ENCODE results near the gene GNAT1. TPM values are rescaled to one million over a fixed set of nuclear protein-coding genes. Genes with fewer than 3 reads are reported as not detected.

GNAT1 gene
- total RNA-seq, 2 donors from 2014 or later, result not detected

DNA sequence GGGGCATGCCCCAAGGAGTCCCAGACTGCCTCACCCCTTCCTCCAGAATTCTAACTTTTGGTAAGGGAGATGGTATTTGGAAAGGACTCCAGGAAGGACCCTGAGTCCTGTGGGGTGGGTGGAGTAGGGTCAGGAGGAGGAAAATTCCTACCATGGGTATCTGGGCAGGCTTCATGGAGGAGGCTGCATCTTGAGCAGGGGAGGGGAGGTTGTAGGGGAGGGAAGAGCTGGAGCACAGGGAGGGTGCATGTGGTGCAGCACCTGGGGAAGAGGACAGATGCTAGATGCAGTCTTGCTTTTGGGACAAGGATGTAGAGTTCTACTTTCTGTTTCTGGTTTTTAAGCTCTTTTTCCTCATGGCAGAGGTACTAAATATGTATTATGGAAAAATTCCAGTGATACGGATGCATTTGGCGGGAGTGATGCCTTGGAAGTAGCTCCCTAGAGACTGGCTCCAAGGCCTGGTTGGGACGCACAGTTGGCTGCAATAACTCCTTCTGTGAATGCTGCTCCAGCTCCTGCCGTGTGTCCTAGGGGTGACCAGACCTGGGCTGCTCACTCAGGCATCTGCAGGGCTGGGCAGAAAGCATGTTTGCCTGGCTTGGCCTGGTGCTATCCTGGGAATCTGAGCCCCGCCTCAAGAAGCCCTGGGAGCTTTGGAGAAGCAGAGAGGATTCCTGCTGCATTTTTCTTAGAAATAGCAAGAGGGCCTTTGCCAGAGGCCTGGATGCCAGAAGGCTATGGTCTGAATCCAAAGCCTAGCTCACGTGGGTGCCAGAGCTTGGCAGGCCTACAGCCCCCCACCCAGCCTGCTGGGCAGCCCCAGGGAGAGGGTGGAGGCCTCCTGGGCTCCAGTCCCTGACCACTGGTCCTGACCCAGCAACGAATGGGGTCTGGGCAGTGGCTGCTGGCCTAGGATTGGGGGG, 26.2 kb upstream of the GNAT1 start:
- Histone ChIP-seq H3K9me3 (no peaks in the 10 kb centered on the region), H3K27ac (peak overlapping the region; percentile 75 to 83), H3K36me3 (no peaks in the 10 kb centered on the region), H3K27me3 (replicated peaks; ENCODE audit: insufficient read depth) (no peaks in the 10 kb centered on the region), H3K4me1 (replicated peaks) (peaks cover 50% of the 10 kb centered on the region), H3K4me3 (no peak overlapping the region)
- DNase-seq (ENCODE audit: low spot score), result no peak
- WGBS, result 10% methylated on average over 7 of the region's 7 CpGs
- intact Hi-C loops (cut with DNase I), result no loop called here
- no peak for TF ChIP-seq POLR2A (IDR thresholded peaks at IDR 0.05)
- peak; percentile 31 for TF ChIP-seq POLR2AphosphoS5 (IDR thresholded peaks at IDR 0.05)

DNA sequence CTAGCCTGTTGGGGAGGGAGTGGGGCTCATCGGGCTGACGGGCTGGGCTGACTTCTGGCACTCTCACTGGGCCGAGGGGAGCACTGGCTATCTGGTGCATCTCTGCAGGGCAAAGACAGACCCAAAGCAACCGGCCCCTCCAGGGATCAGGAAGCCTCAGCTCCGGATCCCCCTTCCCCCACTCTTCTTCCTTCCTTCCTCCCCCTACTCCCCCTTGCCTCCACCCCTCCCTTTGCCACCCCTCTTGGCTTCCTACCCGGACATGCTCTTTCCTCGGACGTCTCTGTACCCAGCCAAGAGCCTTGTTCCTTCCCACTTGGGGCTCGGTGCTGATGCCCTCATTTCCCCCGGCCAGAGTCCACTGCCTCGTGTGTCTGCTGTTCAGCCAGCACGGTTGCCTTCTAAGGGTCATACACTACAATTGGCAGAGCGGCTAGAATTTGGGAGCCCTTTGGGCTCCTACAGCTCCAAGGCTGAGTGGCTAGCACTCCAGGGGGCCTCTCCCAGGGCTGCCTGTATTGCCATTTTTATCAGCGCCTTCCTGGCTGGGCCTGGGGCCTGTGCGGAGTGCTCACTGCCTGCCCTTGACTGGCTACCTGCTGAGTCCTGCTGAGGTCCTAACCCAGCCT, 25.4 kb upstream of the GNAT1 start:
- H3K36me3 ChIP-seq, result no peaks in the 10 kb centered on the region
- no peak overlapping the region for H3K4me3 ChIP-seq
- H3K27ac ChIP-seq, result peak overlapping the region; percentile 75 to 83
- H3K4me1 ChIP-seq (replicated peaks), result peaks cover 42% of the 10 kb centered on the region
- no peak for DNase-seq (ENCODE audit: low spot score)
- TF ChIP-seq POLR2A (IDR thresholded peaks at IDR 0.05) (no peak), POLR2AphosphoS5 (IDR thresholded peaks at IDR 0.05) (no peak)
- TF ChIP-seq, protein P1, sequence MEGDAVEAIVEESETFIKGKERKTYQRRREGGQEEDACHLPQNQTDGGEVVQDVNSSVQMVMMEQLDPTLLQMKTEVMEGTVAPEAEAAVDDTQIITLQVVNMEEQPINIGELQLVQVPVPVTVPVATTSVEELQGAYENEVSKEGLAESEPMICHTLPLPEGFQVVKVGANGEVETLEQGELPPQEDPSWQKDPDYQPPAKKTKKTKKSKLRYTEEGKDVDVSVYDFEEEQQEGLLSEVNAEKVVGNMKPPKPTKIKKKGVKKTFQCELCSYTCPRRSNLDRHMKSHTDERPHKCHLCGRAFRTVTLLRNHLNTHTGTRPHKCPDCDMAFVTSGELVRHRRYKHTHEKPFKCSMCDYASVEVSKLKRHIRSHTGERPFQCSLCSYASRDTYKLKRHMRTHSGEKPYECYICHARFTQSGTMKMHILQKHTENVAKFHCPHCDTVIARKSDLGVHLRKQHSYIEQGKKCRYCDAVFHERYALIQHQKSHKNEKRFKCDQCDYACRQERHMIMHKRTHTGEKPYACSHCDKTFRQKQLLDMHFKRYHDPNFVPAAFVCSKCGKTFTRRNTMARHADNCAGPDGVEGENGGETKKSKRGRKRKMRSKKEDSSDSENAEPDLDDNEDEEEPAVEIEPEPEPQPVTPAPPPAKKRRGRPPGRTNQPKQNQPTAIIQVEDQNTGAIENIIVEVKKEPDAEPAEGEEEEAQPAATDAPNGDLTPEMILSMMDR (IDR thresholded peaks at IDR 0.05), result no peak
- intact Hi-C loops (cut with DNase I), result no loop called here
- H3K9me3 ChIP-seq, result no peaks in the 10 kb centered on the region
- WGBS, result 20% methylated on average over 15 of the region's 15 CpGs
- H3K27me3 ChIP-seq (replicated peaks; ENCODE audit: insufficient read depth), result no peaks in the 10 kb centered on the region

DNA sequence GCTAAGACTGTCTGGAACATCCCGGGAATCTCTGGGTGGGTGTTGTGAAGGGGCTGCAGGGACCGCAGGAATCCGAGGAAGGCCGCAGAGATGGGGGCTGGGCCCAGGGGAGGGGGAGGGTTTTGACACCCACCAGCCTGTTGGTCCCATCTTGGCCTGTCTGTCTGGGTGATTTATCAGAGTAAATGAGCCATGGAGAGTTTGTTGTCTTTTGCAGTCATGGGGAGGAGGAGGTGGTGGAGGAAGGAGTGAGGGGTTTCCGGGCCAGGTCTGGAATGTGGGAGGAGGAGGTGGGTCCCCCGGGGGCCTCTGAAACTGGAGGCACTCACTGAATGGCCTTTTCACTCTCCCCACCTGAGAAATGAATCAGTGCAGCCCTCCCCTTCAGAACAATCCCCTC, 24.8 kb upstream of the GNAT1 start:
- 28% methylated on average over 6 of the region's 6 CpGs for WGBS
- DNase-seq (ENCODE audit: low spot score), result no peak
- peaks cover 42% of the 10 kb centered on the region for H3K4me1 ChIP-seq (replicated peaks)
- intact Hi-C loops (cut with DNase I), result no loop called here
- TF ChIP-seq POLR2AphosphoS5 (IDR thresholded peaks at IDR 0.05) (no peak), POLR2A (IDR thresholded peaks at IDR 0.05) (no peak)
- TF ChIP-seq, protein P1 (IDR thresholded peaks at IDR 0.05), result no peak
- peak overlapping the region; percentile 75 to 83 for H3K27ac ChIP-seq
- H3K36me3 ChIP-seq, result no peaks in the 10 kb centered on the region
- H3K27me3 ChIP-seq (replicated peaks; ENCODE audit: insufficient read depth), result no peaks in the 10 kb centered on the region
- no peaks in the 10 kb centered on the region for H3K9me3 ChIP-seq
- H3K4me3 ChIP-seq, result no peak overlapping the region

DNA sequence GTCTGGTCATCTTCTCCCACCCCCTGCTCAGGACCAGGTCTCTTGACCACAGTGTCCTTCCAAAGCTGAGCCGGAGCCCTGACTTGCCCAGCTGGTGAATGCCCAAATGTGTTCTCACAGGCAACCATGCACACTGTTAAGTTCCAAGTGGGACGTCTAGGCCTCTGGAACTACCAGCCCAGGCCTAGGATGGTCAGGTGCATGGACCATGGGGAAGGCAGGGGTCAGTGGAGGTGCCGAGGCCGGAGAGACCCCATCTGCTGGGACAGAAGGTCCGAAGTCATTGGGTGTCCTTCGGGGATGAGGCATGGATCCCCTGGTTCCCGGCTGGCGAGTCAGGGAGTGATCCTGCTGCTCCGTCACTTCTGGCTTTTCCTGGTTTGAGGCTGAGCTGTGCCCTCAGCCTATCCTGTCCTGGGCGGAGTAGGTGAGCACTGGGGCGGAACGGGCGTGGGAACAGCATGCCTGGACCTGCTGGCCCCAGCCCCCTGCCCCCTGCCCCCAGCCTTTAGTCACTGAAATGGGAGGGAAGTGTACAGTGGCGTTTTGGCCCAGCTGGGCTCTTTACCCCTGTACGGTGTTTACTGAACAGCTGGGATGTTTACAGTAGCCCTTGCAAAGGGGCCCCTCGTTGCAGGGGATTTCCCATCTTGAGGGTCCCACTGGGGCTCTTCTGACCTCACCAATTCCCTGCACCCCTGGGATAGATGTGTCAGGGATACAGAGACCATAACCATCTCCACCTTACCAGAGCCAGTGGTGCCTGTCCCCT, 24.2 kb upstream of the GNAT1 start:
- H3K27me3 ChIP-seq (replicated peaks; ENCODE audit: insufficient read depth), result no peaks in the 10 kb centered on the region
- H3K4me1 ChIP-seq (replicated peaks), result peaks cover 47% of the 10 kb centered on the region
- no peaks in the 10 kb centered on the region for H3K36me3 ChIP-seq
- no peaks in the 10 kb centered on the region for H3K9me3 ChIP-seq
- TF ChIP-seq POLR2A (IDR thresholded peaks at IDR 0.05) (no peak), POLR2AphosphoS5 (IDR thresholded peaks at IDR 0.05) (no peak)
- TF ChIP-seq, protein P1 (IDR thresholded peaks at IDR 0.05), result no peak
- 41% methylated on average over 16 of the region's 16 CpGs for WGBS
- no peak for DNase-seq (ENCODE audit: low spot score)
- H3K27ac ChIP-seq, result peak overlapping the region; percentile 66 to 83
- intact Hi-C loops (cut with DNase I), result no loop called here
- no peak overlapping the region for H3K4me3 ChIP-seq

DNA sequence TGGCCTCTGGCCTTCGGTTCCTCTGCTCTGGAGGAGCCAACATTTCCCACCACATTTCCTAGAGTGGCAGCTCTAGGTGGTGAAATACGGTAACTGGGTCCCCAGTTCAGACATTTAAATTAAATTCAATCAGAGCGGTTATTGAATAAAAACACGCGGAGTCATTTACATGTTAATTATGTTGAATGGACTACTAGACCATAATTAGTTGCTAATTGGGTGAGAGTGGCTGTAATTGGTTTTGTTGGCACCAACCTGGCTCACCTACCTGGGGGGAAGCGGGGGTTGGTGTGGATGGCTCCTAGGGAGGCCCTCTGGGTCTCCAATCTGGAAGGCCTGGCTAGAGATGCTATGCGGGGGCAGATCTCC, 23.6 kb upstream of the GNAT1 start:
- Histone ChIP-seq H3K27me3 (replicated peaks; ENCODE audit: insufficient read depth) (no peaks in the 10 kb centered on the region), H3K27ac (peak overlapping the region; percentile 66 to 83), H3K9me3 (no peaks in the 10 kb centered on the region), H3K4me3 (no peak overlapping the region), H3K36me3 (no peaks in the 10 kb centered on the region), H3K4me1 (replicated peaks) (peaks cover 47% of the 10 kb centered on the region)
- DNase-seq (ENCODE audit: low spot score), result no peak
- intact Hi-C loops (cut with DNase I), result no loop called here
- TF ChIP-seq POLR2AphosphoS5 (IDR thresholded peaks at IDR 0.05), result no peak
- TF ChIP-seq, protein P1 (IDR thresholded peaks at IDR 0.05), result no peak
- TF ChIP-seq POLR2A (IDR thresholded peaks at IDR 0.05), result no peak
- WGBS, result 84% methylated on average over 7 of the region's 7 CpGs
